DOHH2 (cell line): ENCODE results near the gene UBXN11.

Experiments used
- EZH2phosphoT487 ChIP-seq: fragments of 200-600 bp; sonication (generic); IDR thresholded peaks from 2 replicates; pipeline ENCODE4 v1.6.1; 2017; ENCODE audit warnings: borderline replicate concordance, mild to moderate bottlenecking, antibody characterized with exemption, low read length, moderate library complexity, mixed read lengths
- TF ChIP-seq, protein P1 (sequence below): fragments of 200-600 bp; sonication (generic); IDR thresholded peaks from one replicate; pipeline ENCODE4 v1.5.1; 2014; ENCODE audit warnings: antibody characterized with exemption, mild to moderate bottlenecking, low read depth, low read length; ENCODE audit not compliant: poor library complexity, severe bottlenecking

GRCh38 chr1:26327956-26328362 lies 21.5 kb upstream of the UBXN11 start:
- TF ChIP-seq, protein P1, sequence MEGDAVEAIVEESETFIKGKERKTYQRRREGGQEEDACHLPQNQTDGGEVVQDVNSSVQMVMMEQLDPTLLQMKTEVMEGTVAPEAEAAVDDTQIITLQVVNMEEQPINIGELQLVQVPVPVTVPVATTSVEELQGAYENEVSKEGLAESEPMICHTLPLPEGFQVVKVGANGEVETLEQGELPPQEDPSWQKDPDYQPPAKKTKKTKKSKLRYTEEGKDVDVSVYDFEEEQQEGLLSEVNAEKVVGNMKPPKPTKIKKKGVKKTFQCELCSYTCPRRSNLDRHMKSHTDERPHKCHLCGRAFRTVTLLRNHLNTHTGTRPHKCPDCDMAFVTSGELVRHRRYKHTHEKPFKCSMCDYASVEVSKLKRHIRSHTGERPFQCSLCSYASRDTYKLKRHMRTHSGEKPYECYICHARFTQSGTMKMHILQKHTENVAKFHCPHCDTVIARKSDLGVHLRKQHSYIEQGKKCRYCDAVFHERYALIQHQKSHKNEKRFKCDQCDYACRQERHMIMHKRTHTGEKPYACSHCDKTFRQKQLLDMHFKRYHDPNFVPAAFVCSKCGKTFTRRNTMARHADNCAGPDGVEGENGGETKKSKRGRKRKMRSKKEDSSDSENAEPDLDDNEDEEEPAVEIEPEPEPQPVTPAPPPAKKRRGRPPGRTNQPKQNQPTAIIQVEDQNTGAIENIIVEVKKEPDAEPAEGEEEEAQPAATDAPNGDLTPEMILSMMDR = peak; percentile 53
- TF ChIP-seq EZH2phosphoT487 = no peak
